Smooth muscle cell (in vitro differentiated cells): ENCODE results near the gene IPO9. TPM values are rescaled to one million over a fixed set of nuclear protein-coding genes. Genes with fewer than 3 reads are reported as not detected.

ENCODE experiments used
- DNase-seq: peaks from one replicate; lab custom pipeline; 2025; ENCODE audit not compliant: unreplicated experiment; lab: John Stamatoyannopoulos, UW
- H2AFZ ChIP-seq: fragments of 200-600 bp; sonication (generic); 2 replicates; pipeline ENCODE4 v1.6.0; 2016; ENCODE audit warnings: antibody characterized with exemption, low read depth, mild to moderate bottlenecking
- H3F3A ChIP-seq: fragments of 200-600 bp; sonication (generic); 2 replicates; pipeline ENCODE4 v1.6.0; 2017; ENCODE audit warnings: antibody characterized with exemption, low read depth
- H3K27ac ChIP-seq: fragments of 200-600 bp; sonication (generic); 2 replicates; pipeline ENCODE4 v1.5.1; 2016; ENCODE audit warnings: low read depth, mild to moderate bottlenecking
- H3K27me3 ChIP-seq: fragments of 200-600 bp; sonication (generic); 2 replicates; pipeline ENCODE4 v1.6.1; 2016; ENCODE audit warnings: low read depth, mild to moderate bottlenecking
- H3K36me3 ChIP-seq: fragments of 200-600 bp; sonication (generic); 2 replicates; pipeline ENCODE4 v1.5.1; 2016; ENCODE audit warnings: low read depth
- H3K4me1 ChIP-seq: fragments of 200-600 bp; sonication (generic); 2 replicates; pipeline ENCODE4 v1.5.1; 2016; ENCODE audit warnings: low read depth
- H3K4me2 ChIP-seq: fragments of 200-600 bp; sonication (generic); 2 replicates; pipeline ENCODE4 v1.6.0; 2016; ENCODE audit warnings: mild to moderate bottlenecking
- H3K4me3 ChIP-seq: fragments of 200-600 bp; sonication (generic); 2 replicates; pipeline ENCODE4 v1.5.1; 2016; ENCODE audit warnings: mild to moderate bottlenecking
- H3K79me2 ChIP-seq: fragments of 200-600 bp; sonication (generic); 2 replicates; pipeline ENCODE4 v1.6.0; 2016; ENCODE audit warnings: low read depth, mild to moderate bottlenecking
- H3K9ac ChIP-seq: fragments of 200-600 bp; sonication (generic); 2 replicates; pipeline ENCODE4 v1.6.0; 2016; ENCODE audit warnings: low read depth
- H3K9me3 ChIP-seq: fragments of 200-600 bp; sonication (generic); replicated peaks from 2 replicates; pipeline ENCODE4 v1.5.1; 2016; ENCODE audit warnings: low read depth
- H4K20me1 ChIP-seq: fragments of 200-600 bp; sonication (generic); 2 replicates; pipeline ENCODE4 v1.6.0; 2016; ENCODE audit warnings: low read depth
- WGBS: methylation state at CpG from one replicate; pipeline ENCODE4 v1.1.7; 2016; ENCODE audit warnings: low lambda C conversion rate; 5-methylcytosine and 5-hydroxymethylcytosine counted together
- polyA plus RNA-seq: library from polyadenylated mRNA; unstranded; fragments of >200 nt; fragmentation: Nextera tagmentation; extraction: Ambion mirVana; gene quantifications from 2 replicates; pipeline ENCODE4 v1.2.1, GENCODE V29; 2016
- total RNA-seq: library from RNA; depleted of rRNA; stranded (reverse); fragments of >200 nt; gene quantifications from 2 replicates; pipeline ENCODE4 v1.2.3, GENCODE V29; 2014
- TF ChIP-seq, protein P1 (sequence below): fragments of 200-600 bp; sonication (generic); IDR thresholded peaks from 2 replicates; pipeline ENCODE4 v1.5.1; 2017; ENCODE audit warnings: borderline replicate concordance, mild to moderate bottlenecking, antibody characterized with exemption; ENCODE audit not compliant: insufficient read depth, poor library complexity, severe bottlenecking

The IPO9 gene
- total and polyA plus RNA-seq, 2 experiments from 2014 or later, result 24.9 to 43.6 TPM

DNA sequence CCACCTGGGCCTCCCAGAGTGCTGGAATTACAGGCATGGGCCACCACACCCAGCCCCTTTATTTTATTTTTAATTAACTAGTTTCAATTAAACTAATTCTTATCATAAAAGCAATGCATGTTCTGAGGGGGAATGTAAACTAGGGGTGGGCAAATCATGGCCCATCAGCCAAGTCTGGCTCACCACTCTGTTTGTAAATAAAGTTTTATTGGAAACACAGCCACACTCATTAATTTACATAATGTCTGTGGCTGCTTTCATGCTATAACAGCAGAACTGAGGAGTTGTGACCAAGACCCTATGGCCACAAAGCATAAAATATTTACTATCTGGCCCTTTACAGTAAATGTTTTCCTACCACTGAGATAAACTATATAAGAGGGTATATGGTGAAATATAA lies 28.7 kb upstream of the IPO9 start:
- Histone ChIP-seq H3K27ac (no peak overlapping the region), H3K9me3 (no peaks in the 10 kb centered on the region), H3F3A (peaks cover 9% of the 10 kb centered on the region), H3K36me3 (peaks cover 25% of the 10 kb centered on the region), H4K20me1 (peaks cover 8% of the 10 kb centered on the region), H3K4me2 (no peak overlapping the region), H3K79me2 (peaks cover 11% of the 10 kb centered on the region), H3K4me3 (no peak overlapping the region), H3K9ac (no peak overlapping the region), H3K4me1 (no peaks in the 10 kb centered on the region), H3K27me3 (no peaks in the 10 kb centered on the region), H2AFZ (no peak overlapping the region)
- no peak for DNase-seq
- TF ChIP-seq, protein P1, sequence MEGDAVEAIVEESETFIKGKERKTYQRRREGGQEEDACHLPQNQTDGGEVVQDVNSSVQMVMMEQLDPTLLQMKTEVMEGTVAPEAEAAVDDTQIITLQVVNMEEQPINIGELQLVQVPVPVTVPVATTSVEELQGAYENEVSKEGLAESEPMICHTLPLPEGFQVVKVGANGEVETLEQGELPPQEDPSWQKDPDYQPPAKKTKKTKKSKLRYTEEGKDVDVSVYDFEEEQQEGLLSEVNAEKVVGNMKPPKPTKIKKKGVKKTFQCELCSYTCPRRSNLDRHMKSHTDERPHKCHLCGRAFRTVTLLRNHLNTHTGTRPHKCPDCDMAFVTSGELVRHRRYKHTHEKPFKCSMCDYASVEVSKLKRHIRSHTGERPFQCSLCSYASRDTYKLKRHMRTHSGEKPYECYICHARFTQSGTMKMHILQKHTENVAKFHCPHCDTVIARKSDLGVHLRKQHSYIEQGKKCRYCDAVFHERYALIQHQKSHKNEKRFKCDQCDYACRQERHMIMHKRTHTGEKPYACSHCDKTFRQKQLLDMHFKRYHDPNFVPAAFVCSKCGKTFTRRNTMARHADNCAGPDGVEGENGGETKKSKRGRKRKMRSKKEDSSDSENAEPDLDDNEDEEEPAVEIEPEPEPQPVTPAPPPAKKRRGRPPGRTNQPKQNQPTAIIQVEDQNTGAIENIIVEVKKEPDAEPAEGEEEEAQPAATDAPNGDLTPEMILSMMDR, result no peak

DNA sequence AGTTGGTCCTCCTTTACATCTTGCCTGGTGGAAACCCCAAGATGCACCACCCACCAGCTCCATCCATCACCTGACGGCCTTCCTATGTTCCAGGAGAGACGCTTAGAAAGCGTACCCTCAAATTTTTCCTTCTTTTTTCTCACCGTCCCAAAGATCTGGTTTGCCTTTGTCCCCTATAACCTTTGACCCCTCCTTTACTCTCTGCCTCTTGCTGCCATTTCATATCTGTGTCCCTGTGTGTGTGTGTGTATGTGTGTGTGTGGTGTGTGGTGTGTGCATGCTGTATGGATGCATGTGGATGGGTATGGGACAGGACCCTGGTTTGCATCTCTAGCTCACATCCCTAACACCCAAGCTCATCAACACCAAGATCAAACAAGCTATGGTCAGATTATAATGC lies 22.2 kb upstream of the IPO9 start:
- Histone ChIP-seq H3K9ac (no peak overlapping the region), H3K9me3 (no peaks in the 10 kb centered on the region), H3K27ac (no peak overlapping the region), H3K4me2 (no peak overlapping the region), H3F3A (peaks cover 12% of the 10 kb centered on the region), H2AFZ (no peak overlapping the region), H3K4me3 (no peak overlapping the region), H3K27me3 (no peaks in the 10 kb centered on the region), H3K36me3 (peaks cover 43% of the 10 kb centered on the region), H4K20me1 (no peaks in the 10 kb centered on the region), H3K79me2 (no peaks in the 10 kb centered on the region), H3K4me1 (no peaks in the 10 kb centered on the region)
- 99% methylated on average over 4 of the region's 4 CpGs for whole genome bisulfite sequencing
- no peak for DNase-seq
- TF ChIP-seq, protein P1, result no peak

DNA sequence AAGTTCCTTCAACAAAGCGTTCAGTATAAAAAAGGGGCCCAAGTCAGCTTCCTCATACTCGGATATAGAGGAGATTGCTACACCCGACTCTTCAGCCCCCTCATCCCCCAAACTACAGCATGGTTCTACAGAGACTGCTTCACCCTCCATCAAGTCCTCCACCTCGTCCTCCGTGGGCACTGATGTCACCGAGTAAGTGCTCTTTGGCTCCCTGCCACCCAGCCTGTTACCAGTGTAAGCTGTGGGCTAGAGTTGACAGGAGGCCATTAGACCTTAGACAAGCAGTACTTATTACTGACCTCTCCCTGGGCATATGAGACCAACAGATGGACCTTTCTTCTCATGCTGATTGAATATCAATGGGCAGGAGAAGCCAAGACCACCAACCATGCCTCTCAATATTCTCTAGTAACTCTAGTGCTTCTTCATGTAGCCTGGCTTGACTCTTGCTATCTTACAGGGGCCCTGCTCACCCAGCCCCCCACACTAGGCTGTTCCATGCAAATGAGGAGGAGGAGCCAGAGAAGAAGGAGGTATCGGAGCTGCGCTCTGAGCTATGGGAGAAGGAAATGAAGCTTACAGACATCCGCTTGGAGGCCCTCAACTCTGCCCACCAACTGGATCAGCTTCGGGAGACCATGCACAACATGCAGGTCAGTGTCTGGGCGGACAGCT lies 20.9 kb upstream of the IPO9 start:
- Histone ChIP-seq H3K9ac (no peak overlapping the region), H3K27me3 (no peaks in the 10 kb centered on the region), H3K27ac (no peak overlapping the region), H2AFZ (no peak overlapping the region), H3K4me1 (no peaks in the 10 kb centered on the region), H3K9me3 (no peaks in the 10 kb centered on the region), H3K4me3 (no peak overlapping the region), H3F3A (peaks cover 8% of the 10 kb centered on the region), H3K4me2 (no peak overlapping the region), H3K36me3 (peaks cover 49% of the 10 kb centered on the region), H3K79me2 (no peaks in the 10 kb centered on the region), H4K20me1 (no peaks in the 10 kb centered on the region)
- no peak for DNase-seq
- 97% methylated on average over 11 of the region's 11 CpGs for WGBS
- TF ChIP-seq, protein P1, result no peak

DNA sequence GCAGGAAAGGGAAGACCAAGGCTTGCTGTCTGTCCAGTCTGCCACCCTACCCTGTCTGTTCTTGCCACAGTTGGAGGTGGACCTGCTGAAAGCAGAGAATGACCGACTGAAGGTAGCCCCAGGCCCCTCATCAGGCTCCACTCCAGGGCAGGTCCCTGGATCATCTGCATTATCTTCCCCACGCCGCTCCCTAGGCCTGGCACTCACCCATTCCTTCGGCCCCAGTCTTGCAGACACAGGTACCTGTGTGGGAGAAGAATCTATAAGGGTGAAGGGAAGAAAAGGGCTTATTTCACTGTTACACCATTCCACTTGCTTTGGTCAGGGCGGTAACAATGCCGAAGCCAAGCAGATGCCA lies 20.3 kb upstream of the IPO9 start:
- Histone ChIP-seq H3K4me1 (no peaks in the 10 kb centered on the region), H3K4me3 (no peak overlapping the region), H3F3A (peaks cover 4% of the 10 kb centered on the region), H3K9me3 (no peaks in the 10 kb centered on the region), H3K27me3 (no peaks in the 10 kb centered on the region), H3K4me2 (no peak overlapping the region), H3K79me2 (no peaks in the 10 kb centered on the region), H2AFZ (no peak overlapping the region), H3K27ac (no peak overlapping the region), H4K20me1 (no peaks in the 10 kb centered on the region), H3K9ac (no peak overlapping the region), H3K36me3 (peaks cover 45% of the 10 kb centered on the region)
- no peak for DNase-seq
- WGBS, result 97% methylated on average over 6 of the region's 6 CpGs
- TF ChIP-seq, protein P1, result no peak
